HEK293 (cell line): ENCODE measurements around the gene KRT40.

Experiments used
- CTCF ChIA-PET: fragments of 350-600 bp; formaldehyde crosslinking; extraction: SDS; loops from one replicate; lab custom pipeline; 2021; ENCODE audit warnings: antibody characterized with exemption; lab: Yijun Ruan, JAX
- POLR2A ChIA-PET: fragments of 300-600 bp; formaldehyde crosslinking; extraction: SDS; loops from one replicate; lab custom pipeline; 2020; ENCODE audit warnings: antibody characterized with exemption, inconsistent platforms; lab: Yijun Ruan, JAX
- H3K27ac ChIP-seq: fragments of 200-500 bp; sonication (Bioruptor generic); 2 replicates; pipeline ENCODE4 v1.5.1; 2014; ENCODE audit warnings: low read depth, low read length, control low read depth, inconsistent platforms; ENCODE audit errors: extremely low read depth
- H3K36me3 ChIP-seq, 2 experiments: fragments of 200-500 bp in 1 of 2; sonication (Bioruptor generic) in 1 of 2; 1 replicate in 1 of 2; 2 replicates in 1 of 2; pipeline ENCODE4 v1.5.1; 2014 to 2017; ENCODE audit warnings: inconsistent platforms in 2 of 2, low read length in 2 of 2; ENCODE audit not compliant: control insufficient read depth in 2 of 2, insufficient read depth in 1 of 2
- H3K4me1 ChIP-seq: fragments of 200-500 bp; sonication (Bioruptor generic); 2 replicates; pipeline ENCODE4 v1.5.1; 2014; ENCODE audit warnings: mild to moderate bottlenecking, low read length, inconsistent platforms; ENCODE audit not compliant: control insufficient read depth, insufficient read depth
- H3K4me3 ChIP-seq: 2 replicates; pipeline ENCODE4 v1.5.1; 2011; ENCODE audit warnings: low read depth, mild to moderate bottlenecking, control low read depth, low read length, moderate library complexity
- H3K9me3 ChIP-seq: fragments of 200-500 bp; sonication (Bioruptor generic); 2 replicates; pipeline ENCODE4 v1.5.1; 2014; ENCODE audit warnings: low read depth, low read length, inconsistent platforms; ENCODE audit not compliant: control insufficient read depth, insufficient read depth
- EGR2 ChIP-seq: fragments of 450-650 bp; formaldehyde crosslinking; IDR thresholded peaks from 2 replicates; pipeline ENCODE4 v1.5.1; 2016; ENCODE audit warnings: low read depth, missing biosample characterization, missing genetic modification characterization
- GFI1B ChIP-seq: fragments of 450-650 bp; formaldehyde crosslinking; IDR thresholded peaks from 2 replicates; pipeline ENCODE4 v1.5.1; 2016; ENCODE audit warnings: missing biosample characterization, missing genetic modification characterization
- GLI2 ChIP-seq: fragments of 450-650 bp; formaldehyde crosslinking; IDR thresholded peaks from 2 replicates; pipeline ENCODE4; 2017; ENCODE audit warnings: missing biosample characterization, missing genetic modification characterization, low read depth, borderline replicate concordance
- KLF16 ChIP-seq: fragments of 450-650 bp; formaldehyde crosslinking; IDR thresholded peaks from 2 replicates; pipeline ENCODE4 v1.5.1; 2017; ENCODE audit warnings: missing biosample characterization, missing genetic modification characterization
- ZBTB48 ChIP-seq: fragments of 450-650 bp; formaldehyde crosslinking; IDR thresholded peaks from 2 replicates; pipeline ENCODE4 v1.5.1; 2016; ENCODE audit warnings: missing biosample characterization, missing genetic modification characterization
- ZFP37 ChIP-seq: fragments of 450-650 bp; formaldehyde crosslinking; IDR thresholded peaks from 2 replicates; pipeline ENCODE4 v1.5.1; 2016; ENCODE audit warnings: missing biosample characterization, missing genetic modification characterization
- ZFP41 ChIP-seq: fragments of 450-650 bp; formaldehyde crosslinking; IDR thresholded peaks from 2 replicates; pipeline ENCODE4 v1.5.1; 2016; ENCODE audit warnings: missing biosample characterization, missing genetic modification characterization, borderline replicate concordance
- ZFP69B ChIP-seq: fragments of 450-650 bp; formaldehyde crosslinking; IDR thresholded peaks from 2 replicates; pipeline ENCODE4 v1.5.1; 2016; ENCODE audit warnings: missing biosample characterization, missing genetic modification characterization
- ZIC2 ChIP-seq: fragments of 450-650 bp; formaldehyde crosslinking; IDR thresholded peaks from 2 replicates; pipeline ENCODE4 v1.5.1; 2016; ENCODE audit warnings: missing biosample characterization, missing genetic modification characterization
- ZNF121 ChIP-seq: fragments of 450-650 bp; formaldehyde crosslinking; IDR thresholded peaks from 2 replicates; pipeline ENCODE4 v1.5.1; 2016; ENCODE audit warnings: missing biosample characterization, missing genetic modification characterization
- ZNF16 ChIP-seq: fragments of 450-650 bp; formaldehyde crosslinking; IDR thresholded peaks from 2 replicates; pipeline ENCODE4 v1.5.1; 2016; ENCODE audit warnings: low read depth, missing biosample characterization, missing genetic modification characterization
- ZNF202 ChIP-seq: fragments of 450-650 bp; formaldehyde crosslinking; IDR thresholded peaks from 2 replicates; pipeline ENCODE4 v1.5.1; 2016; ENCODE audit warnings: missing biosample characterization, missing genetic modification characterization, borderline replicate concordance
- ZNF24 ChIP-seq: fragments of 450-650 bp; formaldehyde crosslinking; IDR thresholded peaks from 2 replicates; pipeline ENCODE4 v1.5.1; 2016; ENCODE audit warnings: missing biosample characterization, missing genetic modification characterization
- ZNF292 ChIP-seq: fragments of 450-650 bp; formaldehyde crosslinking; IDR thresholded peaks from 2 replicates; pipeline ENCODE4 v1.5.1; 2016; ENCODE audit warnings: low read depth, missing biosample characterization, missing genetic modification characterization, borderline replicate concordance
- ZNF544 ChIP-seq: fragments of 450-650 bp; formaldehyde crosslinking; IDR thresholded peaks from 2 replicates; pipeline ENCODE4 v1.5.0; 2017; ENCODE audit warnings: missing biosample characterization, missing genetic modification characterization
- ZNF561 ChIP-seq: fragments of 450-650 bp; IDR thresholded peaks from 2 replicates; pipeline ENCODE4 v1.5.1; 2018; ENCODE audit warnings: missing biosample characterization, missing genetic modification characterization, borderline replicate concordance
- ZNF600 ChIP-seq: fragments of 450-650 bp; formaldehyde crosslinking; IDR thresholded peaks from 2 replicates; pipeline ENCODE4 v1.5.1; 2016; ENCODE audit warnings: missing biosample characterization, missing genetic modification characterization
- ZNF660 ChIP-seq: fragments of 450-650 bp; IDR thresholded peaks from 2 replicates; pipeline ENCODE4 v1.5.1; 2018; ENCODE audit warnings: missing biosample characterization, mild to moderate bottlenecking, missing genetic modification characterization
- ZNF830 ChIP-seq: fragments of 450-650 bp; IDR thresholded peaks from 2 replicates; pipeline ENCODE4 v1.5.0; 2018; ENCODE audit warnings: missing biosample characterization, missing genetic modification characterization, low read depth, mild to moderate bottlenecking, moderate library complexity
- ZSCAN23 ChIP-seq: fragments of 450-650 bp; formaldehyde crosslinking; IDR thresholded peaks from 2 replicates; pipeline ENCODE4 v1.5.1; 2016; ENCODE audit warnings: missing biosample characterization, missing genetic modification characterization
- TF ChIP-seq, protein P1 (sequence below): fragments of 450-650 bp; formaldehyde crosslinking; IDR thresholded peaks from 2 replicates; pipeline ENCODE4 v1.5.1; 2016; ENCODE audit warnings: missing biosample characterization, missing genetic modification characterization
- TF ChIP-seq, protein P2 (sequence below): fragments of 450-650 bp; formaldehyde crosslinking; IDR thresholded peaks from 2 replicates; pipeline ENCODE4 v1.5.1; 2016; ENCODE audit warnings: missing biosample characterization, missing genetic modification characterization
- TF ChIP-seq, protein P3 (sequence below): fragments of 450-650 bp; formaldehyde crosslinking; IDR thresholded peaks from 2 replicates; pipeline ENCODE4 v1.5.1; 2016; ENCODE audit warnings: missing biosample characterization, missing genetic modification characterization
- TF ChIP-seq, protein P4 (sequence below): fragments of 450-650 bp; formaldehyde crosslinking; IDR thresholded peaks from 2 replicates; pipeline ENCODE4 v1.5.1; 2016; ENCODE audit warnings: missing biosample characterization, missing genetic modification characterization
- TF ChIP-seq, protein P5 (sequence below): fragments of 450-650 bp; formaldehyde crosslinking; IDR thresholded peaks from 2 replicates; pipeline ENCODE4 v1.5.1; 2016; ENCODE audit warnings: missing biosample characterization, missing genetic modification characterization
- TF ChIP-seq, protein P6 (sequence below): fragments of 450-650 bp; formaldehyde crosslinking; IDR thresholded peaks from 2 replicates; pipeline ENCODE4 v1.5.1; 2017; ENCODE audit warnings: missing biosample characterization, missing genetic modification characterization

The KRT40 gene

DNA sequence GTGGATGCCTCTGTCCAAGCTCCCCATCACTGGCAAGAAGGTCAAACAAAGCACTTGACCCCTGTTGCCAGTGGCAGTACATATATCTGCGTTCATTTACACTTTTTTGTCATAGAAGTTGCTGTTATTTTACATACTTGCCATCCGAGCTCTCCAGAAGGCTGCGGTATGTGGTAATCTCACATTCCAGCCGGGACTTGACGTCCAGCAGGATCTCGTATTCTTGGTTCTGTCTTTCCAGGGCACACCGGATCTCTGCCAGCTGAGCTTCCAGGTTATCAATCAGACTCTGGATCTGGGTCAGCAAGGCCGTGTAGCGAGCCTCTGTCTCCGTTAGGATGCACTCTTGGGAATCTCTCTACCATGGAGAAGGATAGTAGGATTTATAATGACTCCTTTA is 24.0 kb downstream of the KRT40 start:
- Histone ChIP-seq H3K4me1 (no peaks in the 10 kb centered on the region), H3K27ac (no peak overlapping the region), H3K9me3 (no peaks in the 10 kb centered on the region), H3K4me3 (no peak overlapping the region), H3K36me3 (no peaks in the 10 kb centered on the region)
- TF ChIP-seq EGR2 (tag by site-specific recombination) (no peak), ZNF544 (tag by site-specific recombination) (no peak), ZNF561 (tag by site-specific recombination) (no peak), ZNF292 (tag by site-specific recombination) (no peak), ZIC2 (tag by site-specific recombination) (no peak), ZNF830 (tag by site-specific recombination) (no peak), ZNF24 (tag by site-specific recombination) (no peak), ZSCAN23 (no peak), ZNF600 (tag by site-specific recombination) (no peak), KLF16 (tag by site-specific recombination) (no peak), ZFP37 (tag by site-specific recombination) (no peak), ZFP41 (tag by site-specific recombination) (no peak)
- TF ChIP-seq, protein P1, sequence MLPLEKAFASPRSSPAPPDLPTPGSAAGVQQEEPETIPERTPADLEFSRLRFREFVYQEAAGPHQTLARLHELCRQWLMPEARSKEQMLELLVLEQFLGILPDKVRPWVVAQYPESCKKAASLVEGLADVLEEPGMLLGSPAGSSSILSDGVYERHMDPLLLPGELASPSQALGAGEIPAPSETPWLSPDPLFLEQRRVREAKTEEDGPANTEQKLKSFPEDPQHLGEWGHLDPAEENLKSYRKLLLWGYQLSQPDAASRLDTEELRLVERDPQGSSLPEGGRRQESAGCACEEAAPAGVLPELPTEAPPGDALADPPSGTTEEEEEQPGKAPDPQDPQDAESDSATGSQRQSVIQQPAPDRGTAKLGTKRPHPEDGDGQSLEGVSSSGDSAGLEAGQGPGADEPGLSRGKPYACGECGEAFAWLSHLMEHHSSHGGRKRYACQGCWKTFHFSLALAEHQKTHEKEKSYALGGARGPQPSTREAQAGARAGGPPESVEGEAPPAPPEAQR: no peak
- ChIA-PET POLR2A (no interaction called here), CTCF (interaction anchor here (0.6 to 1.1 kb wide), 2 partner anchors 98 to 103 kb away, joined by 3 read pairs; no protein-coding TSS in a partner anchor)

DNA sequence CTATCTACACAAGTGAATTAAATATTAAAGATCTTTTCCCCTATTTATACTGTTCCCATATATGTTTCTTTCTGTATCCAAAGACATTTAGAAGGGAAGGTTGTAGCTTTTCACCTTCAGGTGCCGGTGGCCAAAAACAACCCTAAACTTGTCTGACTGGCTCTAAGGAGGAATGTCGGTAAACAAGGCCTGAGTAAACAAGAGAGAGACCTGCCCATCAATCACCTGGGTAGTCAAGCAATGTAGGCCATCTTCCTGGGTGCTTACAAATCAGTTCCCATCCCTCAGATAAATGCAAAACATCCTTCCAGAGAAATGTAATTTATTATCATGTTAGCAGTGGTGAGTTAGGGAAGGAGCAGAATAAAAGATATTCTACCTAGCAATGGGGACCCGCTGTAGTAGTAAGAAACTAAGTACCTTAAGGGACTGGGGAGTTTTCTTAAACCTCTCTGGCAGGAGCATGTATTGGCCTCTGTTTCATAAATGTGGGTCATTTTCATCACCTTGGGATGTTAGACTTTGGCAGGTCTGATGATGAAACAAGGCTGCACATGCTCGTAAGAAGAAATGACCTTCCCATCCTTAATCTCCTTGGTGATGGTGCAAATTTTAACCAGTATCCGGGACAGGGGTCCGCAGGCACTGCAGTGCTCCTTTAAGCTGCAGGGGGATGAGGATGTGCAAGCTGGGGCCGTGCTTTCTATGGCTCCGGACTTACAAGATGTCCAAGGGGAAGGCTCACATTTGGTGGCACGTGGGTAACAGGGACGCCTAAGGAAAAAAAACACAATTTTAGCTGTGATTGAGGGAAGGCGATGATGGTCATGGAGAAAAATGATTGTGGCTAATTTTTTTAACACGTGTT is 25.8 kb downstream of the KRT40 start:
- Histone ChIP-seq H3K4me1 (no peaks in the 10 kb centered on the region), H3K4me3 (no peak overlapping the region), H3K36me3 (no peaks in the 10 kb centered on the region), H3K9me3 (no peaks in the 10 kb centered on the region), H3K27ac (no peak overlapping the region)
- CTCF ChIA-PET: interaction anchor here (0.8 to 1.4 kb wide), 2 partner anchors 9 to 705 kb away, joined by 3 to 5 read pairs; partner anchors contain the start of gene KRT39
- POLR2A ChIA-PET: no interaction called here
- TF ChIP-seq ZFP69B (tag by site-specific recombination) (no peak), ZNF16 (tag by site-specific recombination) (no peak), ZNF202 (tag by site-specific recombination) (no peak), GLI2 (tag by site-specific recombination) (no peak), ZBTB48 (no peak), GFI1B (tag by site-specific recombination) (no peak), ZNF121 (tag by site-specific recombination) (no peak), ZNF660 (tag by site-specific recombination) (no peak)
- TF ChIP-seq, protein P2, sequence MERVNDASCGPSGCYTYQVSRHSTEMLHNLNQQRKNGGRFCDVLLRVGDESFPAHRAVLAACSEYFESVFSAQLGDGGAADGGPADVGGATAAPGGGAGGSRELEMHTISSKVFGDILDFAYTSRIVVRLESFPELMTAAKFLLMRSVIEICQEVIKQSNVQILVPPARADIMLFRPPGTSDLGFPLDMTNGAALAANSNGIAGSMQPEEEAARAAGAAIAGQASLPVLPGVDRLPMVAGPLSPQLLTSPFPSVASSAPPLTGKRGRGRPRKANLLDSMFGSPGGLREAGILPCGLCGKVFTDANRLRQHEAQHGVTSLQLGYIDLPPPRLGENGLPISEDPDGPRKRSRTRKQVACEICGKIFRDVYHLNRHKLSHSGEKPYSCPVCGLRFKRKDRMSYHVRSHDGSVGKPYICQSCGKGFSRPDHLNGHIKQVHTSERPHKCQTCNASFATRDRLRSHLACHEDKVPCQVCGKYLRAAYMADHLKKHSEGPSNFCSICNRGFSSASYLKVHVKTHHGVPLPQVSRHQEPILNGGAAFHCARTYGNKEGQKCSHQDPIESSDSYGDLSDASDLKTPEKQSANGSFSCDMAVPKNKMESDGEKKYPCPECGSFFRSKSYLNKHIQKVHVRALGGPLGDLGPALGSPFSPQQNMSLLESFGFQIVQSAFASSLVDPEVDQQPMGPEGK (tag by site-specific recombination): no peak
- TF ChIP-seq, protein P3, sequence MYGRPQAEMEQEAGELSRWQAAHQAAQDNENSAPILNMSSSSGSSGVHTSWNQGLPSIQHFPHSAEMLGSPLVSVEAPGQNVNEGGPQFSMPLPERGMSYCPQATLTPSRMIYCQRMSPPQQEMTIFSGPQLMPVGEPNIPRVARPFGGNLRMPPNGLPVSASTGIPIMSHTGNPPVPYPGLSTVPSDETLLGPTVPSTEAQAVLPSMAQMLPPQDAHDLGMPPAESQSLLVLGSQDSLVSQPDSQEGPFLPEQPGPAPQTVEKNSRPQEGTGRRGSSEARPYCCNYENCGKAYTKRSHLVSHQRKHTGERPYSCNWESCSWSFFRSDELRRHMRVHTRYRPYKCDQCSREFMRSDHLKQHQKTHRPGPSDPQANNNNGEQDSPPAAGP (tag by site-specific recombination): no peak
- TF ChIP-seq, protein P4, sequence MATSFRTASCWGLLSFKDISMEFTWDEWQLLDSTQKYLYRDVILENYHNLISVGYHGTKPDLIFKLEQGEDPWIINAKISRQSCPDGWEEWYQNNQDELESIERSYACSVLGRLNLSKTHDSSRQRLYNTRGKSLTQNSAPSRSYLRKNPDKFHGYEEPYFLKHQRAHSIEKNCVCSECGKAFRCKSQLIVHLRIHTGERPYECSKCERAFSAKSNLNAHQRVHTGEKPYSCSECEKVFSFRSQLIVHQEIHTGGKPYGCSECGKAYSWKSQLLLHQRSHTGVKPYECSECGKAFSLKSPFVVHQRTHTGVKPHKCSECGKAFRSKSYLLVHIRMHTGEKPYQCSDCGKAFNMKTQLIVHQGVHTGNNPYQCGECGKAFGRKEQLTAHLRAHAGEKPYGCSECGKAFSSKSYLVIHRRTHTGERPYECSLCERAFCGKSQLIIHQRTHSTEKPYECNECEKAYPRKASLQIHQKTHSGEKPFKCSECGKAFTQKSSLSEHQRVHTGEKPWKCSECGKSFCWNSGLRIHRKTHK (tag by site-specific recombination): no peak
- TF ChIP-seq, protein P5, sequence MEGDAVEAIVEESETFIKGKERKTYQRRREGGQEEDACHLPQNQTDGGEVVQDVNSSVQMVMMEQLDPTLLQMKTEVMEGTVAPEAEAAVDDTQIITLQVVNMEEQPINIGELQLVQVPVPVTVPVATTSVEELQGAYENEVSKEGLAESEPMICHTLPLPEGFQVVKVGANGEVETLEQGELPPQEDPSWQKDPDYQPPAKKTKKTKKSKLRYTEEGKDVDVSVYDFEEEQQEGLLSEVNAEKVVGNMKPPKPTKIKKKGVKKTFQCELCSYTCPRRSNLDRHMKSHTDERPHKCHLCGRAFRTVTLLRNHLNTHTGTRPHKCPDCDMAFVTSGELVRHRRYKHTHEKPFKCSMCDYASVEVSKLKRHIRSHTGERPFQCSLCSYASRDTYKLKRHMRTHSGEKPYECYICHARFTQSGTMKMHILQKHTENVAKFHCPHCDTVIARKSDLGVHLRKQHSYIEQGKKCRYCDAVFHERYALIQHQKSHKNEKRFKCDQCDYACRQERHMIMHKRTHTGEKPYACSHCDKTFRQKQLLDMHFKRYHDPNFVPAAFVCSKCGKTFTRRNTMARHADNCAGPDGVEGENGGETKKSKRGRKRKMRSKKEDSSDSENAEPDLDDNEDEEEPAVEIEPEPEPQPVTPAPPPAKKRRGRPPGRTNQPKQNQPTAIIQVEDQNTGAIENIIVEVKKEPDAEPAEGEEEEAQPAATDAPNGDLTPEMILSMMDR: no peak
- TF ChIP-seq, protein P6, sequence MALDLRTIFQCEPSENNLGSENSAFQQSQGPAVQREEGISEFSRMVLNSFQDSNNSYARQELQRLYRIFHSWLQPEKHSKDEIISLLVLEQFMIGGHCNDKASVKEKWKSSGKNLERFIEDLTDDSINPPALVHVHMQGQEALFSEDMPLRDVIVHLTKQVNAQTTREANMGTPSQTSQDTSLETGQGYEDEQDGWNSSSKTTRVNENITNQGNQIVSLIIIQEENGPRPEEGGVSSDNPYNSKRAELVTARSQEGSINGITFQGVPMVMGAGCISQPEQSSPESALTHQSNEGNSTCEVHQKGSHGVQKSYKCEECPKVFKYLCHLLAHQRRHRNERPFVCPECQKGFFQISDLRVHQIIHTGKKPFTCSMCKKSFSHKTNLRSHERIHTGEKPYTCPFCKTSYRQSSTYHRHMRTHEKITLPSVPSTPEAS (tag by site-specific recombination): no peak
